ENCODE data around the gene HABP4. TPM values are rescaled to one million over a fixed set of nuclear protein-coding genes. Genes with fewer than 3 reads are reported as not detected.

HABP4 gene
- total and polyA plus RNA-seq, 9 of the 15 experiments (the other 6 are each of a cell fraction or from before 2014, with no cell fraction given): 0.38 to 2.4 (median 1.9) TPM

GRCh38 chr9:96464426-96464825 is 14.5 kb downstream of the HABP4 start:
- peak overlapping the region; percentile 60 for H2AFZ ChIP-seq (ENCODE audit: low read depth, low read length)
- DNase-seq (ENCODE audit: extremely low read depth in 1 of 4, low spot score in 3 of 4) (peak in 1 of 4 experiments; percentile 34), FAIRE-seq (no peak), ATAC-seq (peak; percentile 42; the same call in 2 of the 3 replicates)
- CTCF ChIA-PET (ENCODE audit: low intra/inter-chr PET ratio): no interaction called here
- in situ Hi-C loops (cut with MboI): no loop called here
- no peaks in the 10 kb centered on the region for H3K9me1 ChIP-seq (ENCODE audit: control insufficient read depth, insufficient read depth, low read length)
- POLR2A ChIA-PET: no interaction called here
- no peaks in the 10 kb centered on the region; a peak in 1 of 5 replicates for H3K4me1 ChIP-seq (replicated peaks in 1 of 2; ENCODE audit: control insufficient read depth in 2 of 2, insufficient read depth in 2 of 2, low read length in 2 of 2)
- H3K9ac ChIP-seq (ENCODE audit: insufficient read depth in 1 of 2, low read depth in 2 of 2, low read length in 2 of 2): no peak overlapping the region
- WGBS (ENCODE audit: insufficient coverage, low coverage, missing lambda C conversion rate): 39% methylated on average over 6 of the region's 6 CpGs
- 0 out of 2 replicates have a peak overlapping the region, but pooled peaks have one; percentile 6 for H3K4me2 ChIP-seq (ENCODE audit: insufficient read depth, low read length)
- no peaks in the 10 kb centered on the region for H3K79me2 ChIP-seq (ENCODE audit: control insufficient read depth, insufficient read depth, low read length)
- no peak overlapping the region for H3K4me3 ChIP-seq
- no TSS peak for BruUV-seq (replicated peaks)
- no peaks in the 10 kb centered on the region for H3K9me3 ChIP-seq (replicated peaks; ENCODE audit: control insufficient read depth, insufficient read depth, low read depth, low read length)
- intact Hi-C loops (cut with micrococcal nuclease): no loop called here
- H3K36me3 ChIP-seq (ENCODE audit: control insufficient read depth, insufficient read depth, low read length): no peaks in the 10 kb centered on the region
- no peaks in the 10 kb centered on the region for H4K20me1 ChIP-seq (replicated peaks; ENCODE audit: control insufficient read depth, insufficient read depth, low read length)
- H3K27ac ChIP-seq (ENCODE audit: extremely low read depth, low read depth, low read length): no peak overlapping the region
- H3K27me3 ChIP-seq (ENCODE audit: control insufficient read depth in 2 of 2, insufficient read depth in 2 of 2, low read length in 2 of 2): no peaks in the 10 kb centered on the region
- TF ChIP-seq SREBF2 (CRISPR knock-in tag; IDR thresholded peaks at IDR 0.05) (no peak), MEIS2 (IDR thresholded peaks at IDR 0.05; ENCODE audit: partially characterized antibody) (peak; percentile 19), ZNF41 (CRISPR knock-in tag; conservative IDR thresholded peaks at IDR 0.05) (no peak), CEBPZ (IDR thresholded peaks at IDR 0.05; ENCODE audit: borderline replicate concordance, low read depth, low read length) (no peak), ZNF12 (CRISPR knock-in tag; IDR thresholded peaks at IDR 0.05) (no peak), NELFE (IDR thresholded peaks at IDR 0.05; ENCODE audit: insufficient read depth, insufficient read length) (no peak), NR2C2 (CRISPR knock-in tag; IDR thresholded peaks at IDR 0.05) (no peak), NR2C2 (tag; IDR thresholded peaks at IDR 0.05) (peak; percentile 38; the same call in 1 of the 2 replicates), DDX20 (tag; IDR thresholded peaks at IDR 0.05; ENCODE audit: low read depth) (no peak), CREBBP (IDR thresholded peaks at IDR 0.05; ENCODE audit: low read depth, low read length) (no peak), POLR2B (IDR thresholded peaks at IDR 0.05; ENCODE audit: low read depth, partially characterized antibody) (no peak), PKNOX1 (IDR thresholded peaks at IDR 0.05) (no peak), RAD51 (IDR thresholded peaks at IDR 0.05; ENCODE audit: borderline replicate concordance, low read depth) (peak; percentile 69), NR2C1 (IDR thresholded peaks at IDR 0.05) (no peak), NR2C1 (tag; IDR thresholded peaks at IDR 0.05) (peak; percentile 22; the same call in 1 of the 2 replicates), PHF20 (IDR thresholded peaks at IDR 0.05; ENCODE audit: partially characterized antibody) (peak; percentile 33), ELK1 (CRISPR knock-in tag; IDR thresholded peaks at IDR 0.05) (no peak)
- TF ChIP-seq, protein P1, sequence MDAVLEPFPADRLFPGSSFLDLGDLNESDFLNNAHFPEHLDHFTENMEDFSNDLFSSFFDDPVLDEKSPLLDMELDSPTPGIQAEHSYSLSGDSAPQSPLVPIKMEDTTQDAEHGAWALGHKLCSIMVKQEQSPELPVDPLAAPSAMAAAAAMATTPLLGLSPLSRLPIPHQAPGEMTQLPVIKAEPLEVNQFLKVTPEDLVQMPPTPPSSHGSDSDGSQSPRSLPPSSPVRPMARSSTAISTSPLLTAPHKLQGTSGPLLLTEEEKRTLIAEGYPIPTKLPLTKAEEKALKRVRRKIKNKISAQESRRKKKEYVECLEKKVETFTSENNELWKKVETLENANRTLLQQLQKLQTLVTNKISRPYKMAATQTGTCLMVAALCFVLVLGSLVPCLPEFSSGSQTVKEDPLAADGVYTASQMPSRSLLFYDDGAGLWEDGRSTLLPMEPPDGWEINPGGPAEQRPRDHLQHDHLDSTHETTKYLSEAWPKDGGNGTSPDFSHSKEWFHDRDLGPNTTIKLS (IDR thresholded peaks at IDR 0.05; ENCODE audit: borderline replicate concordance, low read depth): no peak
